Caki2 (cell line): Measurements from ENCODE around the gene MCC. TPM values are rescaled to one million over a fixed set of nuclear protein-coding genes. Genes with fewer than 3 reads are reported as not detected.

Source experiments
- DNase-seq: peaks from one replicate; pipeline ENCODE4 v3.0.0-alpha.2; 2015; ENCODE audit warnings: low read depth
- in situ Hi-C: cut with HindIII; loops from 2 replicates; pipeline ENCODE4 v1.10.0; 2016; ENCODE audit warnings: low sequenced_read_pairs, low pct_unique_long_range_greater_than_20kb, mixed read lengths
- total RNA-seq: library from RNA; depleted of rRNA; stranded (reverse); fragments of >200 nt; shearing (Covaris generic); gene quantifications from 2 replicates; pipeline ENCODE4 v1.2.3, GENCODE V29; 2014; ENCODE audit warnings: low replicate concordance

Gene MCC
- total RNA-seq, 1 experiment from 2014 or later = 0.20 TPM

- in situ Hi-C loops = no loop called here
- no peak for DNase-seq
Observed at GRCh38 chr5:113128641-113129330, 359.5 kb downstream of the MCC start.

- in situ Hi-C loops = no loop called here
Observed at GRCh38 chr5:113128082-113128481, 360.2 kb downstream of the MCC start.

GRCh38 chr5:113127021-113127420 is 361.2 kb downstream of the MCC start:
- in situ Hi-C loops = no loop called here
- no peak for DNase-seq

More at GRCh38 chr5:113128082-113128481, 360.2 kb downstream of the MCC start:
- no peak for DNase-seq

DNA sequence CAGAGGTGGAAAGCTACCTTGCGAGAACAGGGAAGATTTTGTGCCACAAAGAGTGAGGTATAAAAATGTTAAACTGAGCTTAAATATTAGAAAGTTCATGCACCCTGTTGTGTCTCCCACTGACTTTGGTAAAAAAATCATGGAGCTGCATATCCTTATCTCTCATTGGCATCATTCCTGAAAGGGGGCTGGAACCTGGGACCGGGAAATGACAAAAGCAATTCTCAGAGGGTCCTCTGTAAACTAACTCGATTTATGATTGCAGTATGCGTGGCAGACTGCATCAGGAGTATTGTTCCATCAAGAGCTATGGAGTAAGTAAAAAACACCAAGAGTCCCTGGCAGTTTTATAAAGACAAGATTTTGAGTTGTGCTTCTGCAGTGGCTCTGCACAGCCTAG is 362.9 kb downstream of the MCC start:
- no peak for DNase-seq
- in situ Hi-C loops = no loop called here

- DNase-seq = no peak
- in situ Hi-C loops = no loop called here
Observed at GRCh38 chr5:113124914-113125313, 363.3 kb downstream of the MCC start.

GRCh38 chr5:113124265-113124664 is 364.0 kb downstream of the MCC start:
- in situ Hi-C loops = no loop called here

GRCh38 chr5:113123618-113124017 is 364.6 kb downstream of the MCC start:
- no peak for DNase-seq
- in situ Hi-C loops = no loop called here

More at GRCh38 chr5:113124265-113124664, 364.0 kb downstream of the MCC start:
- no peak for DNase-seq

GRCh38 chr5:113122053-113122452 is 366.2 kb downstream of the MCC start:
- no peak for DNase-seq
- in situ Hi-C loops = no loop called here

DNA sequence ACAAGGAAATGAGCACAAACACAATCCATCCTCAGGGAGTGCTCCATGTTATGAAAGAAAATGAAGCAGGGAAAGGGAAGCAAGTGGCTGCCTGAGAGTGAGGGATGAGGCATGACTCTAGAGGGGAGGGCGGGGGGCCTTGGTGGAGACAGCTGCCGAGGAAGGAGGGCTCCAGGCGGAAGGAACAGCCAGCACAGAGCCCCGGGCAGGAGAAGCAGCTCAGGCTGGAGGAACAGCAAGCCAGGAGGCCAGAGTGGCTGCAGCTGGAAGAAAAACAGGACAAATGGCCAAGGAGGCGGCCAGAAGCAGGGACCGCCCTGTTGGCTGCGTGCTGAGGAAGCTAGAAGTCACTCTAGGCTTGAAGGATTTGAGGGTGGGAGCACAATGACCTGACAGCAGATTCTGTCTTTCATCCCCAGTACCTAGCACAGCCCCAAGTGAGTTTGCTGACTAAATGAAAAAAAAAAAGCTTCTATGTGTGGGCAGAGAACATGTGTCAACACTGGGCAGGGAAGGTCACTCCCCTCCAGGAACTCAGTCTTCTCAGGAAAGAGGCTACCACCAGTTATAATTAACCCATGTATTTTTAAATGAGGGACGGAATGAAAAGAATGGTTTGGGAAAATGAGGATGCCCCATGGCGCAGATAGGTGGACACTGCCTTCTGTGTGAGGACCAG is 368.9 kb downstream of the MCC start:
- DNase-seq = no peak
- in situ Hi-C loops = no loop called here

- DNase-seq = no peak
- in situ Hi-C loops = no loop called here
Observed at GRCh38 chr5:113118765-113119164, 369.5 kb downstream of the MCC start.

DNA sequence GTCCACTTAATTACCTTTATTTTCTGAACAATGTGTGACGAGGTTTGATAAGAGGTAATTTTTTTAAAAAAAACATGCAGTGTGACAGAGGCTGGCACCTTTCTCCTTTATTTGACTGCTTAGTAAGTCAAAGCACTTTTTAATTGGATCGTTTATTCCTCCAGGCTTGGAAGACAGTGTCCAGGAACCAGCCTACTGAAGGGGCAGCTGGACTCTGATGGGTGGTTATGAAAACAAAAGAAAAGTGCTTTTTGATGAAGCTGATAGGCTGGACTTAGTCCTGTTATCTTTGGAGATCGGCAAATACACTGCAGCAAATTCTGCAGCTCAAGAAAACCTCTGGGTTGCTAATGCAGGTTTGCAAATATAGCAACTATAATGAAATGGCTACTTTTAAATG is 370.0 kb downstream of the MCC start:
- in situ Hi-C loops = no loop called here
- no peak for DNase-seq

DNA sequence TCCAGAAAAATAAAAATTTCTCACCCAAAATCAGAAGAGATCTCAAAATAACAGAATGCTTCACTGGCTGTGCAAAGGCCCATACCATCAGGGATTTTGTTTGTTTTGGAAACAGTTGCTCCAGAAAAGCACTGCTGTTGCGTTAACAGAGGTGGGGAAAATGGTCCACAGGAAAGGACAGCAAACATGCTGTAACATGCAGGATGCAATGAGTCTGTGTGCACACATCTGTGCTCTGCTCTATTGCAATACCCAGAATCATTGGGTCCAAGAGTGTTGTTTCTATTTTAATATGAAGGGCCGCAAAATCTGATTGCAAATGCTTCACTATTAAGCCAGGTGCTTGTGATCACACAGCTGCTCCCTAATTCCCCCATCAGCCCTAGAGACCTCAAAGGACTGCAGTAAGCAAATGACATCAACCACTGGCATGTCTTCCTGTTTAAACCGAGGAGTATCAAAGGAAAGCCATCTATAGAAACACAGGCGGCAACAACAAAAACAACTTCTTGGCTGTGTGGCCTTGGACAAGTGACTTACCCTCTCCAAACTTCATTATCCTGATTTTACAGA is 370.6 kb downstream of the MCC start:
- DNase-seq = no peak
- in situ Hi-C loops = no loop called here

DNA sequence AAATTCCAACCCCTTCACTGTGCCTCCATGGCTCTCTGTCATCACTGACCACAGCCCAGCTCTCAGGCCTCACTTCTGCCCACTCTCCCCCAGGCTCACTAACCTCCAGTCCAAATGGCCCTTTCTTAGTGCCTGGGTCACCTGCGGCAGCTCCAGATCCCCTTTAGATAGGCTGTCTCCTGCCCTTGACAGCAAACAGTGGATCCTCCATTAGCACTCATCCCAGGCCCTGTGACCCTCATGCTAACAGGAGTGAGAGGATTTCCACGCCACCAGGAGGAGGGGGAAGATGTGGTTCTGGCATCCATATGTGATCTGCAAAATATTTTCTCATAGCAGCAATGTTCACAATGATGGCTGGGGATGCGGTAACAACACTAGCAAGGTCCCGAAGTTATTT is 372.3 kb downstream of the MCC start:
- in situ Hi-C loops = no loop called here
- no peak for DNase-seq

- in situ Hi-C loops = no loop called here
- DNase-seq = no peak
Observed at GRCh38 chr5:113115061-113115460, 373.2 kb downstream of the MCC start.

DNA sequence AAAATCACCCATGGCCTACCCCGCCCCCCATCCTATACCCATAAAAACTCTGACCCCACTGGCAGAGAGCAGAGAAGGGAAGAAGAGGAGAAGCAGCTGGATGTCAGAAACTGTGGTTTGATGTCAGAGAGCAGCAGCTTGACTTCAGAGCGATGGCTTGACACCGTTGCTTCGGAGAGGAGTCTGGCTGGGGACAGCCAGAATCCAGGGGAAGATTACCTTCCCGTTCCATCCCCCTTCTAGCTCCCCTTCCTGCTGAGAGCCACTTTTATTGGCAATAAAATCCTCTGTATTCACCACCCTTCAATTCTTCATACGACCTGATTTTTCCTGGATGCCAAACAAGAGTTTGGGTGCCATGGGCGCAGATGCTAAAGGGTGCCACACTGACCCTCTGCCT is 373.7 kb downstream of the MCC start:
- no peak for DNase-seq
- in situ Hi-C loops = no loop called here

DNA sequence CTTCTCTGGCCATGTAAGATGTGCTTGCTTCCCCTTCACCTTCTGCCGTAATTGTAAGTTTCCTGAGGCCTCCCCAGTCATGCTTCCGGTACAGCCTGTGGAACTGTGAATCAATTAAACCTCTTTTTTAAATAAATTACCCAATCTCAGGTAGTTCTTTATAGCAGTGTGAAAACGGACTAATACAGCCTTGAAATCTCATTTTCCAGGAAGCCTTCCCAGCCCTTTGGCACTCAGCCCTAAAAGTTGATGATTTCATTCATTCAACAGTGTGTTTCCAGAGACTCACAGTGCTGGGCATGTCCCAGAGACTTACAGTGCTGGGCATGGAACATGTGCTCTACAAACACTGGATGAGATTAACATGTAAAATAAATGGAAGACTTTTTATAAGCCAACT is 375.8 kb downstream of the MCC start:
- in situ Hi-C loops = no loop called here
- DNase-seq = no peak

DNA sequence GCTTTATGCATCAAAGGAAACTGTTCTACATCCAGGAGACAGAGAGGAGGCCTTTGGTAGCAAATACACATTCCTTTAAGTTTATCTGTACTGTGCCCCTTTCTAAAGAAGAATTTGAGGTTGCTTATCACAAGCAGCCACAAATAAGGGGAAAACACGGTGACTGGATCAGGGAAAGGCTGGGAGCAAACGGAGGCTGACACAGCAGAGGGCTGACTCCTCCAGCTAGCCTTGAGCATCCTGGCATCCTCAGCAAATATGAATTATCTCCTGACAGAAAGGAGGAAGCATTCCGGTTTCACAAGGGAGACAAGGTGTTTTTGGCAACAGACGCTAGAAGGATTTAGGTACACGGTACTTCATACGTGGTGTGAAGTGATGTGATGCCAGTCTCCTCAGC is 378.1 kb downstream of the MCC start:
- in situ Hi-C loops = no loop called here
- DNase-seq = no peak

- in situ Hi-C loops = no loop called here
- DNase-seq = no peak
Observed at GRCh38 chr5:113109344-113109743, 378.9 kb downstream of the MCC start.

GRCh38 chr5:113108485-113108884 is 379.8 kb downstream of the MCC start:
- no peak for DNase-seq
- in situ Hi-C loops = no loop called here

GRCh38 chr5:113106821-113107220 is 381.4 kb downstream of the MCC start:
- DNase-seq = no peak
- in situ Hi-C loops = no loop called here
